Measurements from ENCODE around the gene POLR2J.
"Not testable (repeated sequence)": the region's sequence is repeated elsewhere in the genome, so short reads cannot be mapped to it uniquely, and the experiment has no call there.

POLR2J gene

DNA sequence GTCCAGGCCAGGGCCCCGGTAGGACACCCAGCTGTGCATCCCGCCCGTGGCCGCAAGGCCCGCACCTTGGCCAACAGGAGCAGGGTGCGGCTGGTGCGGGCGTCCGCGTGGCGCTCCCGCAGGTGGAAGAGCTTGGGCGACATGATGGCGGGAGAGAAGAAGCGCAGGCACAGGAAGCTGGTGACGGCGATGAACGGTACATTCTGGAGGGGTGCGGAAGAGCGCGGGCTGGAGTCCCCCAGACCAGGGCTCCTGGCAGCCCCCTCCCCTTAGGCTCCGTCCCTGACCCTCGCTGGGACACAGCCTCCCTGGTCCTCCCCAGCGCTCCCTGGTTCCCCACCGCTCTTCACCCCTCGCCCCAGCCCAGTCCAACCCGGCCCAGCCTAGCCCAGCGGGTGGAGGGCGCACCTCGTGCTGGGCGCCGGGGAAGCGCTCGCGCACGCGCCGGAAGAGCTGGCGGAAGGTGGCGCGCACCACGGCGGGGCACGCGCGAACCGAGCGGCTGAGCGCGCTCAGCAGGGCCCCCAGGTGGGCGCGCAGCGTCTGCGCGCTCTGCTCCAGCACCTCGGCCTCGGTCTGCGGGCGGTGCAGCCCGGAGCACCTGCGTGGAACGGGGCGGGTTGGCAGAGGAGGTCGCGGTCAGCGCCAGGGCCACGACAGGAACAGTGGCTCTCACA is 15.9 kb upstream of the POLR2J start:
- not testable (repeated sequence) for DNase-seq

DNA sequence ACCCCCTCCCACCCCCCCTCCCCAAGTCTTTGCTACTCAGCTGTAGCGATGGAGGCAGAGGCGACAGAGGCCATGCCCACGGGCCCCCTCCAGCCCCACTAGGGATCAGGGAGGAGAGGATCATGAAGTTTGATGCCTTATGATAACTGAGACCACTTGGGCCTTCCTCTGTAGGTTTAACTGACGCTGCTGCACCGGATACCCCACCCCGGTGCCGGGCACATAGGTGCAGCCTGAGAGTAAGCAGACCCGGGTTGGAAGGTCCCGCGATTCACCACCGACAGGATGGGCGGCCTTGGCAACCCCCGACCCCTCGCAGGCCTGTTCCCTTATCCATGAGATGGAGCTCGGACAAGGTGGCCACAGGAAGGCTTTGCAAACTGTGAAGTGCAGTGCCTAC is 15.3 kb upstream of the POLR2J start:
- peak in 1 of 2 experiments; percentile 32 for DNase-seq

DNA sequence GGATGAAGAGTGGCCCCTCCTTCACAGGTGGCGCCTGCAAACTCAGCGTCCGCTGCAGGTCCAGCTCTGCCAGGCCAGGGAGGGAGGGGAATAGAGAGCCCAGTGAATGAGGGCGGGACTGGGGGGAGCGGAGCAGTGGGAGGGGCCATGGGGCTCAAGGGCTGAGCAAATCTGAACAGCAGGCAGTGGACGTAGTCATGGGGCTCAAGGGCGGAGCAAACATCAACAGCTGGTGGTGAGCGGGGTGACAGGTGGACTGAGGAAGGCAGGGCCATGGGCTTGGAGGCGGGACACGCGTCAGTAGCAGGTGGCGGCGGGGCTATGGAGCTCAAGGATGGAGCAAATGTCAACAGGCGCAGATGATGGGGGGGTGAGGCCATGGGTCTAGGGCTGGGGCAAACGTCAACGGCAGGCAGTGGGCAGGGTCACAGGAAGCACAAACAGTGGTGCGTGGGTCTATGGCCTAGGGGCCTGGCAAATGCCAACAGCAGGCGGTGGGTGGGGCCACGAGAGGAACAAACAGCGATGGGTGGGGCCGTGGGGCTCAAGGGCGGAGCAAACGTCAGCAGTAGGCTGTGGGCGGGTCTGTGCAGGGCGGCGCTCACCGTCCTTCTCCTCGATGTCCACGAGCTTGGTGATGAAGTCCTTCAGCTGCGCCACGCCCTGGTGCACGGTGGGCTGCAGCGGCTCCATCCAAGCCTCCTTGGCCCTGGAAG is 14.7 kb upstream of the POLR2J start:
- DNase-seq, result not testable (repeated sequence)

DNA sequence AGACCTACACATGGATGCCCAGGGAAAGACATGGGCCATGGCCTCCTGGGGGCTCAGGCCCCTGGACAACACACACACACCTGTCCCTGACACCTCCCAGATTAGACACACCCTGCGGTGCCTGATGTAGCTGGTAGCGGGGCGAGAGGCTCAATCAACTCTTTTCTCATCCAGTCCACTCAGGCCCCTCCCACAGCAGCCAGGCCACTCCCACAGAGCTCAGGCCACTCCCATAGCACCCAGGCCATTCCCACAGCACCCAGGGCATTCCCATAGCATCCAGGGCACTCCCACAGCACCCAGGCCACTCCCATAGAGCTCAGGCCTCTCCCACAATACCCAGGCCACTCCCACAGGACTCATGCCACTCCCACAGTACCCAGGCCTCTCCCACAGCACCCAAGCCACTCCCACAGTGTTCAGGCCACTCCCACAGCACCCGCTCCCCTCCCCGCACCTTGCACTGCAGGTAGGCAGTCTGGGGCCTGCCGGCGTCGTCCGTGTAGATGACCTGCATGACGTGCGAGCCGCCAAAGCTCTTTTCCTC is 11.9 kb upstream of the POLR2J start:
- peak; percentile 83 to 86 for DNase-seq

DNA sequence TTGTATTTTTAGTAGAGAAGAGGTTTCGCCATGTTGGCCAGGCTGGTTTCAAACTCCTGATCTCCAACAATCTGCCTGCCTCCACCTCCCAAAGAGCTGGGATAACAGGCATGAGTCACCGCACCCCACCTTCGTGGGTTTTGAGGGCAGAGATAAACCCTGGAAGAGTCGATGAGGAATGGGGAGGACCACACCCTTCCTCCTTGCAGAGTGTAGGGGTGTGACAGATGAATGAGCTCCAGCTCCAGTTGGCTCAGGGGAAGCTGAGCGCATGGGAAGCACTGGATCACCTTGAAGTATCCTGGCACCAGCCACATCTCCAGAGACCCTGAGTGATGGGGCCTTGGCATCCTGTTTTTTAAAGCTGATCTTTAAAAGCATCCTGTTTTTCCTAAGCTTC is 5.6 kb upstream of the POLR2J start:
- DNase-seq, result not testable (repeated sequence)

DNA sequence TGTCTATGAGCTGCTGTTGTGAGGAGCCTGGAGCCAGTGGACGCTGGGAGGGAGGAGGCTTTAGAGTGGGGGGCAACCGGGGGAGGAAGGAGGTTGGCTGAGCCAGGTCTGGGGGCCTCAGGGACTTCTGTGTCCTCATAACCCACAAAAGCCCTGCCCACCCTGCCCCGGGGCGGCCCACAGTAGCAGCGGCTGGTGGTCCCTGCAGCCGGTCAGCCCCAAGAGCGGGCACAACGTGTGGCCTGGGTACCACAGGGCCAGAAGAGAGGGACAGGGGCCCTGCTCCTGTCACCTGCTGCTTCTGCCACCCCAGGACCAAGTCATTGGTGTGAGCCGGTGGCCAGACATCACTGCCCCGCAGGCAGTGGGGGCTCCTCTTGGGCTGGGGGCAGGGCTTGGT is 3.2 kb upstream of the POLR2J start:
- not testable (repeated sequence) for DNase-seq

DNA sequence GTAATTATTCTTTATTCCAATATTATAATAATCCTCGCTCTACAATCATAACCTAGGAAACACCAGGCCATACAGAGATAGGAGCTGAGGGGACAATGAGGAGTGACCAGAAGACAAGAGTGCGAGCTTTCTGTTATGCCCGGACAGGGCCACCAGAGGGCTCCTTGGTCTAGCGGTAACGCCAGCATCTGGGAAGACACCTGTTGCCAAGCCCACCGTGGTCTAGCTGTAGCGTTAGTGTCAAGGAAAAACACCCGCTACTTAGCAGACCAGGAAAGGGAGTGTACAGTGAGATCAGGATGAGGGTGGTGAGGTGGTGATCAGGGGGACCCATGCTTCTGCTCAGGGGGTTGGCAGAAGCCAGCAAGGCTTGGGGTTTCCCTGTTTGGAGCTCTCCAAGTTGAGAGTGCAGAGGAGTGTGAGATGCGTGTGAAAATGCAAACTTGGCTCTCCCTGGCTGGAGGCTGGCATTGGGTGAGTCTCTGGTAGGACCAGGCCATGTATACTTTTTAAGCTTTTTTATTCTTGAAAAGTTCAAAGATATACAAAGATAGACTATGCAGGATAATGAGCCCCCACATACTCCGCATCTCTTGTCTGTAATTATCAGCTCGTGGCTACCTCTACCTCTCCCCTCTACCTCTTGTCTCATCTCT is 1.4 kb upstream of the POLR2J start:
- peak; percentile 51 to 59 for DNase-seq

DNA sequence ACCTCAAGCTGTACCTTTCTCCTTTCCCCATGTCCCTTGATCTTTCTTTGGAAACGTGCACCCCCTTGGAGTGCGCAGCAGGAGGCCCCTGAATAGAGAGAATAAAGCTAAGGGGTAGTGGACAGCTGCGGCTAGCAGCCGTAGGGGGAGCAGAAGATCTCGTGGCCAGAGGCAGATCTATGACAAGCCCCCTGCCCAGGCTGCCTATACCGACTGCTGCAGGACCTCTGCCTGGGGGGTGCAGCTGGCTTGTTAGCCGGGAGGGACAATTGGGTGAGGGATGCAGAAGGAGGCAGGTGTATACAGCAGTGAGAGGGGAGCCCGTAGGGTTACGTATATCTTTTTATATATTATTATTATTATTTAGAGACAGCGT is 475 bp upstream of the POLR2J start:
- not testable (repeated sequence) for DNase-seq

DNA sequence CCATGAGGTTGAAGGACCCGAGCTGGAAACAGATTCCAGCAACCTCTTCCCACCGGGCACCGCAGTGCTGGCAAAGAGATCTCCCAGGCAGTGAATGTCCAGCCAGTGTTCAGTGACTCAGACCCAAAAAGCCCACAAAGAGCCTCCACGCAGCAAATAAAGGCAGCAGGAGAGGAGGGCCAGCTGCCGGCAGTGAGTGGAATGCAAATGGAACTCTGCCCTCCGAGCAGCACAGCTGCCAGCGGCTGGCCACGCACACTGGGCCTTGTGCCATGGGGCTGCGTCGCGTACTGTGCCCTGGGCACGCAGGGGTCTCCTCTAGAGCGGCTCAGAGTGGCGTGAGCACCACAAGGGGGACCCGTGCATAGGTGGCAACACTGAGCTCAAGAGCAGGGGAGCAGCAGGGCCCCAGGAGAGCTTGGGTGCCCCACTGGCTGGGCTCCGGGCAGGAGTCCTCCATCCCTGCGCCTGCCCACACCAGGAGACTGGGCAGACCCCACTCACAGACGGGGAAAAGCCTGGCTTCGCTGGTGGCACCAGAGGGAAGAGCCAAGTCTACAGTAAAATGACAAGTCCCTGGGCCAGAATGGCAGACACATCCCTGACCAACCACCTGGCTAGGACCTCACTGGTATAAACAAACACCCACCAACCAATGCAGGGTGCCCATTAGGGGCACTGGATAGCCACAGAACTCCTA is 3.8 kb downstream of the POLR2J start:
- DNase-seq, result not testable (repeated sequence)

DNA sequence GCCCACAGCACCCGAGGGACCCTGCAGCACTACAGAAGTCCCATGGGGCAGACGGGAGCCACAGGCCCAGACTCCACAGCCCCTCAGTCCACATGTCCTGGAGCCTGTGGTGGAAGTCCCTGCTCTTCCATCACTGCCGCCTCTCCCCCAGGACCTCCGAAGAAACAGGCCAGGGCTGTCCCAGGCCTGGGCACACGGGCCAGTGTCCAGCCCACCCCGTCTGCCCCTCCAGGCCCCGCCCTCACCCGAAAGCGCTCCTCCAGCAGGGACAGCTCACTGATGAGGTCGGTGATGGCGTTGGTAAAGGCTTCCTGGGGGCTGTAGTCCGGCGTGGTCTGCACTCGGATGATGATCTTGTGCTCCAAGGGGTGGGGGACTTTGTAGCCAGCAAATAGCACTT is 4.6 kb downstream of the POLR2J start:
- not testable (repeated sequence) for DNase-seq

DNA sequence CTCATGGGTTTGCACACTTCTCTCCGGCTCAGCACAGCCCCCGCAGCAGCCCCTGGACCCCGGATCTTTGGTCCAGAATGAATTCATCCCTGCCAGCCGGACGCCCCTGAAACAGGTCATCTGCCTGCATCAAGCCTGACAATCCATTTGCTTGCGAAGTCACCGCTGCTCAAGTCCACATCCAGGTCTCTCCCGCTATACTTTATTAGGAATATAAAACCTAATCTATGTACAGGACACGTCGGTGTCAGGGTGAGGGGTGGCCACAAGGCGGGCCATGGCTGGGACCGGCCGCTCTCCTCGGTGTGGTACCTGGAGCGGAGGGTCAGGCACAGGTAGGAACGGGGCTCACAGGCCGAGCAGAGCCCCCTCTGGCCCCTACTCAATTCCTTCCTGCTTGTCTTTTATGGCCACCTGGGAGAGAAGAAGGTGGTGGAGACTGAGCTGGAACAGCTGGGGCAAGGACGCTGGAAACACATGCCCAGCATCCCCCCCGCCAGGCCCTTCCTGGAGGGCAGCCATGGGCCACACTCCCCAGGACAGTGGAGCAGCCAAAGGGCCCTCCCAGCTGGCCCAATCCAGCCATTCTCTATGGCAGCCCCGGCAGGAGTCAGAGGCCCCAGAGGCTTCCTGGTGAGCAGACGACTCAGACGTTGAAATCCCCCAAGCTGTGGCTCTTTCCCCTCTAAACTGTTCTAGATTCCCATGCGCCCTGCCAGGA is 5.3 kb downstream of the POLR2J start:
- peak in 1 of 2 experiments; percentile 1 for DNase-seq

DNA sequence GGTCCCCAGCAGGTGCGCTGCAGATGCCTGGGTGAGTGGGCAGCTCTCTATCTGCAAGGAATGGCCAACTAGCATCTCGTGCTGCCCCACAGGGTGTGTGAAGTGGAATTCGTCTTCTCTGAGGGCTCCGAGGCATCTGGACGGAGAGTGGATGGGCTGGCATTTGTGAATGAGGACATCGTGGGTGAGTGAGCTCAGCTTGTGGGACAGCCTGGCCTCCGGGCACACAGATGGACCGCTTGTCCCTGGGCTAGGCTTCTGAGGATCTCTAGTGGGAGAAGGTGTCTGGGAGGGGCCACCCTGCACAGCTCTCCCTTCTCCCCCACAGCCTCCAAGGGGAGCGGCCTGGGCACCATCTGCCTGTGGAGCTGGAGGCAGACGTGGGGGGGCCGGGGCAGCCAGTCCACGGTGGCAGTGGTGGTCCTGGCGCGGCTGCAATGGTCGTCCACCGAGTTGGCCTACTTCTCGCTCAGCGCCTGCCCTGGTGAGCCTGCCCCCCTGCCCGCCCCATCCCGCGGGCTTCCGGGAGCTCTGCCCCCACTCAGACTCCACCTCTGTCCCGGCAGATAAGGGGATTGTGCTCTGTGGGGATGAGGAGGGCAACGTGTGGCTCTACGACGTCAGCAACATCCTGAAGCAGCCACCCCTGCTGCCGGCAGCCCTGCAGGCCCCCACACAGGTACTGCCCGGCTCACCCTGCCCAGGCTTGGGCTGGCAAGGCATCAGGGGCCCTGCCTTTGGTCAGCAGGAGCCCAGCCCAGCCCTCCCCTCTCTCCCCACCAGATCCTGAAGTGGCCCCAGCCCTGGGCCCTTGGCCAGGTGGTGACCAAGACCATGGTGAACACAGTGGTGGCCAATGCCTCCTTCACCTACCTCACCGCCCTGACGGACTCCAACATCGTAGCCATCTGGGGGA is 6.3 kb downstream of the POLR2J start:
- DNase-seq, result no peak

DNA sequence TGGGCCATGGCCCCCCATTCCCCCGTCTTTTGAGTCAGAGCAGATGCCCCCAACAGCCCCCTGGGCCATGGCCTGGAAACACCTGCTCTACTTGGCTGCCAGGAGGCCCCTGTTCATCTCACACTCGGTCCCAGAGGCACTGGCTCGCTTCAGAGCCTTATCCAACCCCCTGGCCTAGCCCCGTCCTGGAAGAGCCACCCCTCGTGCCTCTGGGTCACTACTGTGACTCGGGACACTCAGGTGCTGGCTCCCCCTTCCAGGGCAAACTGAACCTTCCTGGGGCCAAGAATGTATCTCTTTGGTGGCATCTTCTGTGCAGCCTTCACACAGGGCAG is 7.0 kb downstream of the POLR2J start:
- no peak for DNase-seq

DNA sequence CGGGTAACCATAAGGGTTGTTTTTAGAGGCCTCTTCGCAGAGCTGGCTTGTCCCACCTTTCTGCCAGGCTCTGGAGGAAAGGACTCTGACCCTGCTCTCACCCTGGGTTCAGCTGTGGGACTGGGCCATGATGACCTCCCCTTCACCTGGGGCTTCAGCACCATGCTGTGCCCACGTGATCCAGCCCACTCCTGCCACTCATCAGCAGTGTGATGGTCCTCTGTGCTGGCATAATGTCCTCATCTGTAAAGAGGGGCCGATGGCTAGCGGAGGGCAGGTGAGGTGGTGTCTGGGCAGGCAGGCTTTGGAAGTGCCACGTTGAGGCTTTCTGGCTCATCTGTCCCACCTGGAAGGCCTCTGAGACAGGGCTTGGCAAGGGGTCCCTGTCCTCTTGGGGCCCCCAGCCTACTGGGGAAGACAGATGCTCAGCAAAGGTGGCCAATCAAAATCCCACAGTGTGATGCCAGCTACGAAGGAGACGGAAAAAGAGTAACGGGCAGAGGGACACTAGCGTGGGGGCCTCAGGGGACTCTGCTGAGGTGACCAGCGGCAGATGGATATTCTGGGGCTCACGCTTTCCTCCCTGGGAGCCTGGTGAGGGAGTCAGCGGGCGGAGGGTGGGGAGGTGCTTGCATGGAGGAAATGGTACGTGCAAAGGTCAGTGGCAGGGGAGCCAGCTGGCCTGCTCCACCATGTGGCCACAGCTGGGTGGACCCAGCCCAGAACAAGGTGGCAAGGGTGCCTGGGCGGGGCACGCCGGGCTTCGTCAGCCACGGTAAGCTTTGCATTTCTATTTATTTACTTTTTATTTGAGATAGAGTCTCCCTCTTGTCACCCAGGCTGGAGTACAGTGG is 8.5 kb downstream of the POLR2J start:
- DNase-seq, result no peak

DNA sequence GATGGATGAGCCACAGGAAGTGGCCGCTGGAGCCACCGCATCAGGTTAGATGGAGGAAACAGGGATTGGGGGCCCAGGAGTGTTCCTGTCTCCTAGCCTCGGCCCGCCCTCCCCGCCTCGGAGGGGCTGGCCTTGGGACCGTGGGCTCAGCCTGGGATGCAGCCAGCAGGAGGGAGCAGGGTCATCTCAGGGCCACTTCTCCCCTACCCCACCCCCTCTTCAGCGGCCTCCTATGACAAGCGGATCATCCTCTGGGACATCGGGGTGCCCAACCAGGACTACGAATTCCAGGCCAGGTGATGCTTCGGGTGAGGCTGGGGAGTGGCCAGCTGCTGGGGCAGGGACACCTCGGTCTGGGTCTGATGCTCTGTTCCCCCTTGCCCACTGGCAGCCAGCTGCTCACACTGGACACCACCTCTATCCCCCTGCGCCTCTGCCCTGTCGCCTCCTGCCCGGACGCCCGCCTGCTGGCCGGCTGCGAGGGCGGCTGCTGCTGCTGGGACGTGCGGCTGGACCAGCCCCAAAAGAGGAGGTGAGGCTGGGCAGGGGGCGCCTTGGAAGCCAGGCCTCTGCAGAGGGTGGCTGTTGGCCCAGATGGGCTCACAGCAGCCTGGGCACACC is 9.3 kb downstream of the POLR2J start:
- DNase-seq, result no peak

DNA sequence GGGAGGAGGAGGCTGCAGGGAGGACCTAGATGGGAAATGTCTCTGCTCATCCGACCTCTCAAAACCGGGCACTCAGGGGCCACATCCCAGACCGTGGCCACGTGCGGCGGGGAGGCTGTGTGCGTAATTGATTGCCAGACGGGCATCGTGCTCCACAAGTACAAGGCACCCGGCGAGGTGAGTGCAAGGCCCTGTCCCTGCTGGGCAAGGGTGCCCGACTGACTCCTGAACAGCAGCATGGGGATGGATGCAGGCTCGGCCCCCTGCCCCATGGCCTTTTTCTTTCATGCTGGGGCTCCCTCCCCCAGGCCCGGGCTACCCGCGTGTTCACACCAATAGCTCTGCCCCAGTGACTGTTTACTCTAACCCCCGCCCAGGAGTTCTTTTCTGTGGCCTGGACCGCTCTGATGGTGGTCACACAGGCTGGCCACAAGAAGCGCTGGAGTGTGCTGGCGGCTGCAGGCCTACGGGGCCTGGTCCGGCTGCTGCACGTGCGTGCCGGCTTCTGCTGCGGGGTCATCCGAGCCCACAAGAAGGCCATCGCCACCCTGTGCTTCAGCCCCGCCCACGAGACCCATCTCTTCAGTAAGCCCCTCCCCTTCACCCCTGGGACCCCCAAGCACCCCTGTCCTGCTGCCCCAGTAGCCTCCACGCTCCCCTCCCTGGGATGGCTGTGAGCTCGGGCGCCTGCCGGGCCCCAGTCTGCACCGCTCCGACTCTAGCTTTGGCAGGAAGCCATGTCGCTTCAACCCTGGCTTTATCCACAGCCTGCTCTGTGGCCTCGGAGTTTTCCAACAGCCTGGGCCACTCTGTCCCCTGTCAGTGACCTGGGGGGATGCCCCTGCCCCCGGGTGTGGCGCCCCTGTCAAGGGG is 10.0 kb downstream of the POLR2J start:
- no peak for DNase-seq

DNA sequence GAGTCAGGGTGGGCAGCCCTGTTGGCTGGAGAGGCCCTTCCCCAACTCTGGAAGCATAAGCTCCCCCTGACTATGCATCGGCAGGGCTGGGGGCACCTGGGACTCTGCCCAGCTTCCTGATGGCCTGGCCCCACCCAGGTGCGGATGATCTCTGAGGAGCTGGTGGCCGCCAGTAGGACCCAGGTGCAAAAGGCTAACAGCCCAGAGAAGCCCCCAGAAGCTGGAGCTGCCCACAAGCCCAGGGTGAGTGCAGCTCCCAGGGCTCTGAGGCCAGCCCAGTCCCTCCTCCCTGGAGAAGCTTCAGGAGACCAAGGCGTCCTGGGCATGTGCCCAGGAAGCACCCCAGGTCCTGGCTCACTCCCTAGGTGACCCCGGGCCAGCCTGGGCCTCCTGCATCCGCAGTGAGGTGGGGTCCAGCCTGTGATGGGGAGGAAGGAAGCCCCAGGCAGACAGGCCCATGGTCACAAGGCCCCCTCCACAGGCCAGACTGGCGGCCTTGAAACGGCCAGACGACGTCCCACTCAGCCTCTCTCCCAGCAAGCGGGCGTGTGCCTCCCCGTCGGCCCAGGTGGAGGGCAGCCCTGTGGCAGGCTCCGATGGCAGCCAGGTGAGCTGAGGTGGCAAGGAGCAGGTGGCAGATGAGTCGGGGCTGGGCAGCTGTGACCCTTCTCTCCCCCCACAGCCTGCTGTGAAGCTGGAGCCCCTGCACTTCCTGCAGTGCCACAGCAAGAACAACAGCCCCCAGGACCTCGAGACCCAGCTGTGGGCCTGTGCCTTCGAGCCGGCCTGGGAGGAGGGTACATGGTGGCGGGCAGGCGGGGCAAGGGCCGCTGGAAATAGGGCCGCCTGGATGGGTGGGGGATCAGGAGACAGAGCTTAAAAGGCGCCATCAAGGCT is 10.9 kb downstream of the POLR2J start:
- no peak for DNase-seq

DNA sequence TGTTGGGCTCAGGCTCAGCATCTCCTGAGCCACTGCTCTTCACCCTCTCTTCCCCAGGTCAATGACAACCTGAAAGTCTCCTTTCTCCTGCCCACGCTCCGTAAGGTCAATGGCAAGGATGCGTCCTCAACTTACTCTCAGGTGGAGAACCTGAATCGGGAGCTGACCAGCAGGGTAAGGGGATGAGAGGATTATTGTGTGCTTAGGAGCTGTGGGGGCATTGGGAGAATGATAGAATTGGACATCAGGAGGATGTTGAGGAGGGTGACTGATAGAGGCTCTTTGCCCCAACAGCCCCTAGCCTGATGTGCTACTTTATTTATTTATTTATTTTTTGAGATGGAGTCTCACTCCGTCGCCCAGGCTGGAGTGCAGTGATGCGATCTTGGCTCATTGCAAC is 12.6 kb downstream of the POLR2J start:
- DNase-seq, result no peak
